ENCODE measurements around the gene F12.

The F12 gene

DNA sequence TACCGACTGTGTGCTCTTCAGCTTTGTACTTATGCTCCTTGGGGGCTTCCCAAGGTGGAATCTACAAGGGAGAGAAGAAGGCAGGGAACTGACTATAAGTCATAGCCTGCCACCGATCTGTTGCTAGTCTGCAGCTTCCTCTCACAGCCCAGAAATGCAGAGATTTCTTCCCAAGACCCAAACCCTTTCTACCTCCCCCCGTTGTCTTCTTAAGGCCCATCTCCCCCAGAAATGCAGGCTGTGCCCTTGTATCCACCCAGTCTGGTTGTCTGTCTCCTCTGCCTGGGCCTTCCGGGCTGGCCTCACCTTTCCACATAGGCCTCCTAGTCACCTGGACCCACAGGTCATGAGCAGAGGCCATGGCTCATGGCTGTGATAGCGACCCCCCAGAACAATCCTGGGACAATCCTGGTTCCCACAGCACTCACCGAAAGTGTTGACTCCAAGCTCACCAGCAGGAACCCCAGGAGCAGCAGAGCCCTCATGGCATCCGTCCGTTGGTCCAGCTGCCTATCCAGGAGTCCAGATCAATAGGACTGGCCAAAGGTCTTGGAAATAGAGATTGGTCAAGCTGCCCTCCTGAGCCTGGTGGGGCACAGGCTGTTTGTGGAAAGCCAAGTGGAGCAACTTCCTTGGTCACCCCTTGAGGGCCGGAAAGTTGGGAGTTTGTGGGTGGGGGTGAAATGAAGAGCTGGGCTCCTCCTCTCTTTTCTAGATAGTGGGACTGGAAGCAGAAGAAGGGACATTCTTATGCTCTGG is at the start of gene F12:
F12 (minus strand) TSS at position 522 of the 759 bp plus-strand sequence; CDS start at position 485, 37 bp downstream.
- DNase-seq = no peak

- DNase-seq = no peak
Observed at GRCh38 chr5:177458912-177459350, 49.6 kb upstream of the F12 start.

GRCh38 chr5:177457852-177458681 is 48.7 kb upstream of the F12 start:
- no peak for DNase-seq

DNA sequence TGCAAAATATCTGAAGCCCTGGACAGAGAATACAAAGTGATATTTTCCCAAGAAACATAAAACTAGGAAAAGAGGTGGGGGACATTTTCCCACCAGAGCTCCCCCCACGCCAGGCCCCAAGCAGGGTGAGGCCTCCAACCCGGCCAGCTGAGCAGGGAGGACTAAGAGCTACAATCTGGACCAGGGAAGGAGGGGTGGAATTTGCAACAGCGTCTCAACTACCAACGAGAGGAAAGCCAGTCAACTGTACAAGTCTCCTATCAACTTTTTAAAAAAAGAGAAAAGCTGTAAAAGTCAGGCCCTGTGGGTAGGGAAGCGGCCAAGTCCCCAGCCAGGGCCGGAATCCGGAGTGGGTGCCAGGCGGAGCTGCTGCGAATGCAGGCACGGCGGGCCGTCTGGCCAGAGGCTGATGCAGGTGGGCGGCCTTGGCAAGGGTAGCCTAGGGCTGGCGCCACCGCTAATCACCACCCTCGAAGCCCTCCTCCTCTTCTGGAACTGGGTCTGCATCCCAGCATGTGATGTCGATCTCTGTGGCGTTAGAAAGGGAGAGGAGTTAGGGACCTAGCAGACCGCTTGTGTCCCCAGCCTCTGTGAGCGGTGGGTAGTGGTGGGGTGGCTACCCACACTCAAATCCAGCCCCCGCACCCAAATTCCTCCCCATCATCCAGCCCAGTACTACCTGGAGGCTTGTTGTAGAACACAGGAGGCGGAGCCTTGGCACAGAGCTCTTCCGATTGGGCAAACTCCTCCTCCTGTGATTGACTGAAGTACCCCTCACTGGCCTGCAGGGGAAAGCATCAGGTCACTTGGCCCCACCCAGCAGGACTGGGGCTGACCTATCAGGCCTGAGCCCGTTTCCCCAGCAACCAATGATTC is 47.9 kb upstream of the F12 start:
- peak; percentile 77 to 88 for DNase-seq

GRCh38 chr5:177456591-177456964 is 47.2 kb upstream of the F12 start:
- no peak for DNase-seq

DNA sequence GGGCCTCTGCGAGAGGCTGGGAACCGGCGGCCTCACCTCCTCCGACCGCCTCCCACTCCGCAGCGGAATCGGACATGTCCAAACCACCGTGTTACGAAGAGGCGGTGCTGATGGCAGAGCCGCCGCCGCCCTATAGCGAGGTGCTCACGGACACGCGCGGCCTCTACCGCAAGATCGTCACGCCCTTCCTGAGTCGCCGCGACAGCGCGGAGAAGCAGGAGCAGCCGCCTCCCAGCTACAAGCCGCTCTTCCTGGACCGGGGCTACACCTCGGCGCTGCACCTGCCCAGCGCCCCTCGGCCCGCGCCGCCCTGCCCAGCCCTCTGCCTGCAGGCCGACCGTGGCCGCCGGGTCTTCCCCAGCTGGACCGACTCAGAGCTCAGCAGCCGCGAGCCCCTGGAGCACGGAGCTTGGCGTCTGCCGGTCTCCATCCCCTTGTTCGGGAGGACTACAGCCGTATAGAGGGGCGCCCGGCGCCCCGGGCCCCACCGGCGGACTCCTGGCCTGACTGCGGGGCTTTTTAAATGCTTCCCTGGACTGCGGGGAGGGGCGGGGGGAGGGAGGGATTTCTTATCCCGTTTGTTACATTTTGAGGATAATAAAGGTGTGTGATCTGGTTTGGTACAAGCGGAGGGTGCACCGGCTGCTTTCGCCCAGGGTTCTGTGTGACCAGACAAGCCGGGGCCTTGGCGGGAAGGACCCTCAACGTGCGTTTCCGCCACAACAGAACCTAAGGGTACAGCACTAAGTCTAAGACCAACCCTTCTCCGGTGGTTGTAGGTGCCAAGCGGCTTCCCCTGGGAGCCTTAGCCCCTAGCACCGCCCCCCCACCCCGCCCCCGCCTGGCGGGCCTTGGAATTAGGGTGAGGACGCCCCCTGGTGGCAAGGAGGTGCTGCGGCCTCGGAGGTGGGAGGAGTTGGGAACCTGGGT is 46.6 kb upstream of the F12 start:
- peak; percentile 91 to 93 for DNase-seq

- DNase-seq = peak; percentile 92 to 93
Observed at GRCh38 chr5:177455036-177455660, 45.8 kb upstream of the F12 start.

DNA sequence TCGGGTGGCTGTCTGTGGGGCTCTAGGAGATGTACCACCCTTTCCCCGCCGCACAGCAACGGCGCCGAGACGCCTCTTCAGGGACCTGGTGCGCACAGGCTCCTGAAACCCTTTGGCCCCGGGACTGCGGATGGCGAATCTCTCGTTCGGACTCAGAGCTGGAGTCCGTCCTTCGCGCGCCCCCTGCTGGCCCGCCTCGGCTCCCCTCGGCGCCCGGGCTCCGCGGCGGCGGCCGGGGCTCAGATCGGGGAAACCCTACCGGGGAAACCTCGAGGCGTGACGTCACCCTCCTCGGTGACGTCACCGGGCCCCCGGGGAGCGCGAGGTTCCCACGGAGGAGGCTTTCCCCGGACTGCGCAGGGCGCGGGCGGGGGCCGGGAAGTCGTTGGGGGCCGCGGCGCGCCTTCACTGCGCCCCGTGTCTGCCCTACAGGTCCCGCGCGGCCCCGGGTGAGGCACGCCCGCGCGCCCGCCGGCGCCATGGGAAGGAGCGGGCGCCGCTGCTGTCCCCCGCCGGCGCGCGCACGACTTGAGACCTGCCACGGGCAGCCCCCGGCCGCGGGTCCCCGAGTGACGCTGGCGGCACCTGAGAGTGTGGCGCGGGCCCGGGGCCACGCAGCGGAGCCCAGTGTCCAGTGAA is 45.2 kb upstream of the F12 start:
- DNase-seq = peak; percentile 96 to 97

- DNase-seq = peak in 1 of 2 donors; percentile 62
Observed at GRCh38 chr5:177453852-177454396, 44.6 kb upstream of the F12 start.

DNA sequence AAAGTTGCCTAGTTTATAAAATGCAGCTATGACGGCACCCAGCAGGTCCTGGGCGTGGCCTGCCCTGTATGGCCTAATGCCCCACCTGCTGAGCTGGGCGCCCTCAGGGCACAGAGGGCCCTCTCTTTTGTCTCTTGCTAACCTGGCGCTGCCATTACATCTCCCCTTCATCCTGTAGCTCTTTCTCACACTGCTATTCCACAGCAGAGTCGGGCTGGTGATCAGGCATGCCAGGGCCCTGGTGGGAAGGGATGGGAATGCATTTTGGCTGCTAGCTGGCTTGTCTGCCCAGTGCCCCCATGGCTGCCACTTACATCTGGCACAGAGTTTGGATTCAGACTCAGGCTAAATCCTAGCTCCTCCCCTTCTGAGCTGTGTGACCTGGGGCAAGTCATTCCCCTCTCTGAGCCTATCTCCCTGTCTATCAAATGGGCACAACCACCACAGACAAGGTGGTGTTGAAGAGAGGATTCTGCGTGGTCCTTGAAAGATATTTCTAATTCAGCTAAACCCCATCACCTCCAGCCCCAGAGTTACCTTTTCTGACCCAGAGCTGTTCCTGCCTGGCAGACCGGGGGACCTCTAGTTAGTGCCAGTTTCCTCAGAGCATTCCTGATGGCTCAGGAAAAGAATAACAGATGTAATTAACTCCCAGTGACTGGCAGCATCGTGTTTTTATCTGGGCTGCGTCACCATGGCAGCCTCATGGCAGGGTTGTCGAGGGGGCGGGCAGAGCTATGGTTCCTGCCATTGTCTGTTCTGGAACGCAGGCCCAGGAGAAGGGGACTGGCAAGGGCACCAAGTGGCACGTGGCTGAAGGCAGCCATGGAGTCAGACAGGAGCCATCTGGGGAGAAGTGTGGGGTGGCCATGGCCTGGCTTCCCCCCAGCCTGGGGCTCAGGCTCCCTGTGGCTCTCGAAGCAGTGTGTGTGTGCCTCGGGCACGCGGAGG is 43.6 kb upstream of the F12 start:
- no peak for DNase-seq

- DNase-seq = no peak
Observed at GRCh38 chr5:177450667-177451424, 41.5 kb upstream of the F12 start.

DNA sequence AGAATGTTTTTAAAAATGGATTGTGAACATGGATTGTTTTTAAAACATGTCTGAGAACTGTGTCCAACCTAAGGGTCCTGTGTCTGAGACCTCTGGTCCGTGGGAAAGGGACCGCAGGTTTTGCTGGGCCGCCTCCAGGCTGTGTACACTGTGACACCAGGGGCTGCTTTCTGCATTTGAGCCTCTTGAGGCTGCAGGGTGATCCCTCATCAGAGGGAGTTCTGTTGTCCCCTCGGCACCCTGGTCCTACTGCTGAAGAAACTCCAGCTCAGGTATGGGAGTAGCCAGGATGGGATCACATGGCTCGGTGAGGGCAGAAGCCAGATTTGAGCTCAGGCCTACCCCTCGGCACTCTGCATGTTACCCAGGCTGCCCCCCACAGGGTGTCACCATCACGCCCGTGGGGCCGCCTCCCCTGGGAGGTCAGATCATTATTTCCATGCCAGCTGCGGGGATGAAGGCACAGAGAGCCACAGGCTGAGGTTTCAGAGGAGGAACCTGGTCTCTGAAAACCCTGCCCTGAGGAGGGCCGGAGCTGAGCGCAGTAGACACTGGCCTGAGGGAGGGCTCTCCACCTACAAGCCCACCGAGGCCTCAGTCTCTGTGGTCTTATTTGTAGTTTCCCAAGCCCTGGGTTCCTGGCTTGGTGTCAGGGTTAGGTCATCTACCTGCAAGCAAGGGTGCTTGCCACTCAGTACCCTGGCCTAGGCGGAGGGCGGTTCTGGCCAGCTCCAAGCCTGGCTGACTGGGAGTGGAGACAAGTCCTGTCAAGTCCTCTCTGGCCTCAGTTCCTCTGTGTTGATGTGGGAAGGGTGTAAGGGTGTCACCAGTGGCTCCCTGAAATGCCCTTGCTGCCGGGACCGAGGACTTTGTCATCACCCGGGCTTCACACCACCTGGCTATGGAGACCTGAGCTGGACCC is 40.0 kb upstream of the F12 start:
- DNase-seq = no peak

DNA sequence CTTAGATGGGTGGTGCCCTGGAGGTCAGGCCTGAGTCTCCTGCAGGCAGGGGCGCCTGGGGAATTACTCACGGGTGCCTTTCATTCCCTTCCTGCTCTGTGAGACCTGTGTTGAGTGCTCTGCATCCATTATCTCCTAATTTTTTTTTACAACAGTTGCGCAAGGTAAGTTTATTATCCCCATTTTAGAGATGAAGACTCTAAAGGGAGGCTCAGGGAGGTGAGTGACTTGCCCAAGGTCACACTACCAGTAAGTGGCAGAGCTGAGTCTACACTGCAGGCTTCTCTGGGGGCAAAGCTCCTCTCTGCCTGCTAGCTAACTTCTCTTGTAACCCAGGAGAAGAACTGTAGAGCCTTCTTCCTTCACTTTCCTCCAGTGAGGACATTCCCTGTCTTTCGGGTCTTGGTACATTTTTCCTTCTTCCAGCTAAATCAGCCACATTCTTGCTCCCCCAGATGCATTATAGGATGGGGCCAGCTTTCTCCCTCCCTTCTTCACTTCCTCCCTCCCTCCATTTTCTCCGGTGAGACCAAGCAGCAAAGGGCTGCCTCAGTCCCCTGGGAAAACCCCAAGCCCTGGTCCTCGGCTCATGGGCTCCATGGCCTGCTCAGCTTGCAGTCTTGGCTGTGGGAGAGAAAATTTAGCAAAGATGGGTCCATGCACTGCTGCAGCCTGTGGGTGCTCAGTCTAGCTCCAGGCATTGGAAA is 39.0 kb upstream of the F12 start:
- no peak for DNase-seq

- DNase-seq = peak in 1 of 2 donors; percentile 53
Observed at GRCh38 chr5:177447611-177448243, 38.4 kb upstream of the F12 start.

GRCh38 chr5:177447066-177447610 is 37.8 kb upstream of the F12 start:
- DNase-seq = peak; percentile 87
